HepG2 (cell line): ENCODE measurements around the gene NMBR.

Source experiments
- CBX1 ChIP-seq: IDR thresholded peaks from one replicate; pipeline ENCODE4 v1.6.1; 2016; ENCODE audit warnings: antibody characterized with exemption, low read depth
- CBX5 ChIP-seq: sonication (generic); formaldehyde crosslinking; IDR thresholded peaks from 2 replicates; pipeline ENCODE4 v1.4.0; 2020; ENCODE audit warnings: missing genetic modification reagents, borderline replicate concordance
- HIVEP1 ChIP-seq: sonication (generic); formaldehyde crosslinking; IDR thresholded peaks from 2 replicates; pipeline ENCODE4 v1.4.0; 2020; ENCODE audit warnings: mild to moderate bottlenecking, missing genetic modification reagents
- NFE2L1 ChIP-seq: sonication (generic); formaldehyde crosslinking; IDR thresholded peaks from 2 replicates; pipeline ENCODE4 v1.4.0; 2020; ENCODE audit warnings: missing genetic modification reagents, mild to moderate bottlenecking, borderline replicate concordance
- SIN3B ChIP-seq: fragments of 150-350 bp; IDR thresholded peaks from 2 replicates; pipeline ENCODE4 v1.6.1; 2014; ENCODE audit warnings: low read length

- no peak for TF ChIP-seq CBX1
- TF ChIP-seq NFE2L1 = no peak
- no peak for TF ChIP-seq SIN3B
- TF ChIP-seq CBX5 (CRISPR knock-in tag) = no peak
- TF ChIP-seq HIVEP1 (CRISPR knock-in tag) = no peak
Observed at GRCh38 chr6:142121342-142121741, 25.6 kb downstream of the NMBR start.
